Measurements from ENCODE around the gene CASP14. TPM values are rescaled to one million over a fixed set of nuclear protein-coding genes. Genes with fewer than 3 reads are reported as not detected.

Gene CASP14
- total RNA-seq, 1 experiment from 2014 or later = not detected

GRCh38 chr19:15099017-15099582, 49.8 kb downstream of the CASP14 start:
- Histone ChIP-seq H3K4me2 (ENCODE audit: low read length) (no peak overlapping the region), H3K4me1 (ENCODE audit: control insufficient read depth in 1 of 2, insufficient read depth in 2 of 2, low read length in 2 of 2) (no peaks in the 10 kb centered on the region), H3K4me3 (replicated peaks in 1 of 2; ENCODE audit: low read depth in 1 of 2, low read length in 2 of 2) (no peak overlapping the region), H4K20me1 (ENCODE audit: insufficient read depth) (no peaks in the 10 kb centered on the region), H3K9me3 (ENCODE audit: control insufficient read depth in 1 of 2, insufficient read depth in 1 of 2, low read depth in 1 of 2, low read length in 2 of 2) (peaks cover 5 to 6% of the 10 kb centered on the region in 2 experiments; a peak in 2 of 4 replicates), H3K36me3 (ENCODE audit: control insufficient read depth in 1 of 2, insufficient read depth in 2 of 2, low read length in 2 of 2) (no peaks in the 10 kb centered on the region), H3K79me2 (ENCODE audit: insufficient read depth, low read length) (no peaks in the 10 kb centered on the region), H3K27me3 (ENCODE audit: insufficient read depth, low read length) (no peaks in the 10 kb centered on the region), H3K9me2 (ENCODE audit: insufficient read depth) (no peaks in the 10 kb centered on the region), H3K9ac (ENCODE audit: low read length) (no peak overlapping the region), H3K27ac (ENCODE audit: low read depth, low read length) (no peak overlapping the region), H2AFZ (ENCODE audit: low read depth, low read length, poor library complexity, severe bottlenecking) (no peak overlapping the region)
- RAD21 ChIA-PET (ENCODE audit: low non-redundant PET in 1 of 2, low total read pairs in 2 of 2, uncharacterized antibody in 2 of 2, unreplicated experiment in 2 of 2) = no interaction called here
- ATAC-seq = no peak
- intact Hi-C loops (cut with micrococcal nuclease) = no loop called here
- no peak for DNase-seq (ENCODE audit: low read depth, low spot score)
- TF ChIP-seq POLR2A (IDR thresholded peaks at IDR 0.05; ENCODE audit: borderline replicate concordance, extremely low read depth, insufficient read depth, insufficient read length) = no peak
- TF ChIP-seq EZH2 (IDR thresholded peaks at IDR 0.05) = no peak
- no peak for TF ChIP-seq POLR2AphosphoS5 (IDR thresholded peaks at IDR 0.05; ENCODE audit: low read depth, low read length)
- no peak for TF ChIP-seq ZFX (IDR thresholded peaks at IDR 0.05)
- no peak for TF ChIP-seq EZH2phosphoT487 (IDR thresholded peaks at IDR 0.05; ENCODE audit: borderline replicate concordance)
- no peak for TF ChIP-seq ZBTB33 (IDR thresholded peaks at IDR 0.05; ENCODE audit: extremely low read depth, insufficient replicate concordance, low read length)
- no peak for TF ChIP-seq CEBPB (IDR thresholded peaks at IDR 0.05; ENCODE audit: low read depth)
- CTCF ChIA-PET = interaction anchor here (0.9 to 1.3 kb wide), 2 partner anchors 97 to 151 kb away, joined by 3 to 4 read pairs; no protein-coding TSS in a partner anchor
- POLR2A ChIA-PET = no interaction called here
- no TSS peak for BruUV-seq (replicated peaks)
